Spleen (tissue), 11 donors: ENCODE results near the gene EDAR. TPM values are rescaled to one million over a fixed set of nuclear protein-coding genes. Genes with fewer than 3 reads are reported as not detected.

Source experiments
- DNase-seq: peaks from one replicate; pipeline ENCODE4 v3.0.0-alpha.2; 2020
- H3K27ac ChIP-seq, 8 donors: fragments of 200-600 bp; sonication (generic) in 7 of 8; 1 replicate in 4 of 8; 2 replicates in 4 of 8; pipeline versions ENCODE4 v1.5.0 to v1.8.0; 2016 to 2021; ENCODE audit warnings: inconsistent platforms in 4 of 8, mild to moderate bottlenecking in 4 of 8, moderate library complexity in 1 of 8
- H3K27me3 ChIP-seq, 7 donors: fragments of 200-600 bp; sonication (generic) in 6 of 7; replicated peaks in 1 of 7; 1 replicate in 4 of 7; 2 replicates in 3 of 7; pipeline versions ENCODE4 v1.5.0 to v1.8.0; 2016 to 2021; ENCODE audit warnings: inconsistent platforms in 3 of 7, mild to moderate bottlenecking in 1 of 7
- H3K36me3 ChIP-seq, 6 donors: fragments of 200-600 bp; sonication (generic) in 5 of 6; 1 replicate in 4 of 6; 2 replicates in 2 of 6; pipeline versions ENCODE4 v1.5.0 to v1.8.0; 2016 to 2021; ENCODE audit warnings: inconsistent platforms in 2 of 6
- H3K4me1 ChIP-seq, 6 donors: fragments of 200-600 bp; sonication (generic) in 5 of 6; 1 replicate in 3 of 6; 2 replicates in 3 of 6; pipeline versions ENCODE4 v1.5.0 to v1.8.0; 2016 to 2021; ENCODE audit warnings: inconsistent platforms in 3 of 6
- H3K4me3 ChIP-seq, 8 donors: fragments of 200-600 bp; sonication (generic) in 7 of 8; 1 replicate in 4 of 8; 2 replicates in 4 of 8; pipeline versions ENCODE4 v1.5.0 to v1.8.0; 2016 to 2021; ENCODE audit warnings: inconsistent platforms in 4 of 8, mild to moderate bottlenecking in 4 of 8, moderate library complexity in 2 of 8
- H3K9me3 ChIP-seq, 8 donors: fragments of 200-600 bp; sonication (generic) in 7 of 8; 1 replicate in 4 of 8; 2 replicates in 4 of 8; pipeline versions ENCODE4 v1.5.0 to v1.8.0; 2016 to 2021; ENCODE audit warnings: inconsistent platforms in 4 of 8
- CTCF ChIP-seq, 11 experiments: fragments of 200-600 bp in 7 of 11; fragments of 450-650 bp in 4 of 11; sonication (generic) in 4 of 11; IDR thresholded peaks in 8 of 11; conservative IDR thresholded peaks in 3 of 11; 1 replicate in 7 of 11; 2 replicates in 4 of 11; pipeline versions ENCODE4 v1.4.0 to v1.8.0; 2016 to 2021; ENCODE audit warnings: antibody characterized with exemption in 11 of 11, inconsistent platforms in 4 of 11, mild to moderate bottlenecking in 1 of 11
- POLR2A ChIP-seq, 3 donors: fragments of 450-650 bp; IDR thresholded peaks; one replicate each; pipeline ENCODE4 v1.5.1; 2017; ENCODE audit warnings: antibody characterized with exemption in 3 of 3, mild to moderate bottlenecking in 1 of 3
- POLR2AphosphoS5 ChIP-seq, 3 donors: sonication (generic); formaldehyde crosslinking; IDR thresholded peaks; one replicate each; pipeline ENCODE4 v1.5.1; 2017; ENCODE audit warnings: antibody characterized with exemption in 3 of 3
- WGBS, 5 donors: extraction: QIAGEN DNeasy Blood & Tissue Kit in 3 of 5; methylation state at CpG; one replicate each; pipeline versions ENCODE4 v1.1.5 to v1.1.7; 2013 to 2018; 5-methylcytosine and 5-hydroxymethylcytosine counted together
- intact Hi-C: fragments of 100-400 bp; cut with DNase I; formaldehyde crosslinking; loops from one replicate; pipeline ENCODE4 v1.15.0; 2023; ENCODE audit warnings: low total_unique reads
- polyA plus RNA-seq, 3 donors: library from polyadenylated mRNA; stranded (reverse); fragments of 200-250 nt; gene quantifications; one replicate each; pipeline ENCODE4 v1.2.1, GENCODE V29; 2013
- total RNA-seq, 7 donors: library from RNA; depleted of rRNA in 3 of 7; stranded (reverse); fragments of >200 nt in 3 of 7; fragmentation: NEBNext Ultra II Directional in 4 of 7; extraction: Animal tissue kit (Norgen Biotek cat#: 25700) in 4 of 7; gene quantifications; one replicate each; pipeline versions ENCODE4 v1.1.0 to v1.2.1, GENCODE V29; 2016 to 2021
- donor health status: healthy with polysubstance abuse.
- donor health status: DM: no; HTN: no; CAD: no; lungs with moderate emphysema.
- donor health status: DM: no; HTN: no; CAD: no.
- donor health status: Bipolar disorder and iron deficiency.
- donor health status: healthy.
- donor health status: DM: no; HTN: no; CAD: no.
- donor health status: DM: yes; HTN: yes; CAD: no.

Gene EDAR
- total and polyA plus RNA-seq, 10 donors: 0.02 to 0.67 (median 0.15) TPM; not detected in 2

- H3K4me1 ChIP-seq: no peaks in the 10 kb centered on the region
- no peak for TF ChIP-seq POLR2A (IDR thresholded peaks at IDR 0.05)
- no peak overlapping the region for H3K4me3 ChIP-seq
- WGBS, 5 donors: 80 to 87% (median 81%) methylated on average over 7 of the region's 7 CpGs
- intact Hi-C loops: no loop called here
- H3K9me3 ChIP-seq: no peaks in the 10 kb centered on the region
- no peak for DNase-seq
- H3K27me3 ChIP-seq: peaks cover 0 to 34% (median 6%) of the 10 kb centered on the region in 7 donors
- no peak overlapping the region for H3K27ac ChIP-seq
- no peaks in the 10 kb centered on the region for H3K36me3 ChIP-seq
Measured at GRCh38 chr2:108986916-108987510, 2.0 kb downstream of the EDAR start.

DNA sequence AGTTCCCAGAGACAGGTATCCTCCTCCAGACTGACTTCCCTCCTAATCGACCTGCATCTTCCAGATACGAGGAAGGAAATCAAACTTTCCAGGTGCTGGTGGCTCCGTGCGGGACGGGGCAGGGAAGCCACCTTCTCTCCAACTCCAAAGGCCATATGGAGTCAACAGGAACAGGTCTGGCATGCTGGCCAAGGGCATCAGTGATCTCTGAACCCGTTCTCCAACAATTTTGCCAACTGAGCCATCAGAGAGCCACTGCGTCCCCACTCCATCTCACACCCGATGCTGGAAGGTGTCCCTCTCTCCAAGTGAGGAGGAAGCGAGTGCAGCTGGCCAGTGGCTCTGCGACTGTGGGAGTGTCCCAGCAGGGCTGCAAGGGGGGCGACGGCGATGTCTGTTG, 5.4 kb downstream of the EDAR start:
- H3K27me3 ChIP-seq: peaks cover 0 to 35% (median under 1%) of the 10 kb centered on the region in 7 donors
- no peaks in the 10 kb centered on the region for H3K4me1 ChIP-seq
- H3K36me3 ChIP-seq: no peaks in the 10 kb centered on the region
- H3K27ac ChIP-seq: no peak overlapping the region
- TF ChIP-seq POLR2A (IDR thresholded peaks at IDR 0.05) (no peak), CTCF (IDR thresholded peaks at IDR 0.05 in 8 of 11, conservative IDR thresholded peaks at IDR 0.05 in 3 of 11) (no peak), POLR2AphosphoS5 (IDR thresholded peaks at IDR 0.05) (no peak)
- intact Hi-C loops: no loop called here
- no peak for DNase-seq
- WGBS, 5 donors: 72 to 87% (median 80%) methylated on average over 13 of the region's 13 CpGs
- no peaks in the 10 kb centered on the region for H3K9me3 ChIP-seq
- no peak overlapping the region for H3K4me3 ChIP-seq

DNA sequence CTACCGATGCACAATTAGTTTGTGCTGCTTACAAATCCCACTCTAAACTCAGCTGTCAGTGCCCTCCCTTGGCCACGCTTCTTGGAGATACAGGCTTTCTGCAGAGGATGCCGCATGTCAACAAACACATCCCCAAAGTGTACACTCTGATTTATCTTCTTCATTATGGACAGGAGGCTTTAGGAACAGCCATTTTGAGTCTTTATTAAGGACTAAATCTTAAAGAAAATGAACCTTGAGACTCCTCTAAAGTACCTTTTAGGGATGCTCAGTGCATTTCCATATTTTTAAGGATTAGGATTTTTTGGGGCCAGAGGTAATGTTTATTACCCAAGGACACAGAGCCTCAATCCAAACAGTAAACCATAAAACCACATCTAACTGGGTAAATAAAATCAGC, 6.0 kb downstream of the EDAR start:
- no peaks in the 10 kb centered on the region for H3K36me3 ChIP-seq
- TF ChIP-seq POLR2A (IDR thresholded peaks at IDR 0.05) (no peak), CTCF (IDR thresholded peaks at IDR 0.05 in 8 of 11, conservative IDR thresholded peaks at IDR 0.05 in 3 of 11) (no peak), POLR2AphosphoS5 (IDR thresholded peaks at IDR 0.05) (no peak)
- H3K27me3 ChIP-seq: peaks cover 0 to 30% (median 0%) of the 10 kb centered on the region in 7 donors
- no peaks in the 10 kb centered on the region for H3K9me3 ChIP-seq
- intact Hi-C loops: no loop called here
- H3K4me3 ChIP-seq: no peak overlapping the region
- 81 to 93% (median 87%) methylated on average over 3 of the region's 3 CpGs for WGBS, 5 donors
- no peaks in the 10 kb centered on the region for H3K4me1 ChIP-seq
- H3K27ac ChIP-seq: no peak overlapping the region
- DNase-seq: no peak

DNA sequence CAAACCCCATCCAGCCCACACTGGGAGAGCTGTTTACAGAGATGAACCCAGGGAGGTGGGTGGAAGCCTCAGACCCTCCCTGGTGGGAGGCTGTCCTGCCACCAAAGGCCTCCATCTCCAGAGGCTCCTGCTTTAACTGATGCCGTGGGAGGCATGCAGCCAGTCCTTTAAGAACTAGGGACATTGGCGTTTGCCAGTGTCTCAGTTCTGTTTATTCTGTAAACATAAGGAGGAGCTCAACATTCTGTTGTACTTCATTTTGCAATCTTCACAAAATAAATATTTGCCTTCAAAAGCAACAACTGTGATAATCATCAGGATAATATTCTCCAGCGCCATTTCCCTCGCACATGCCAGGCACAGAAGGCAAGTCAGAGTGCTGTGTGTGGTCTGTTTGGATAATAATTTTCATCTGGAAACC, 6.8 kb downstream of the EDAR start:
- no peaks in the 10 kb centered on the region for H3K4me1 ChIP-seq
- H3K27ac ChIP-seq: no peak overlapping the region
- TF ChIP-seq POLR2AphosphoS5 (IDR thresholded peaks at IDR 0.05) (no peak), POLR2A (IDR thresholded peaks at IDR 0.05) (no peak), CTCF (IDR thresholded peaks at IDR 0.05 in 8 of 11, conservative IDR thresholded peaks at IDR 0.05 in 3 of 11) (no peak)
- H3K27me3 ChIP-seq: peaks cover 0 to 22% (median 0%) of the 10 kb centered on the region in 7 donors
- H3K4me3 ChIP-seq: no peak overlapping the region
- intact Hi-C loops: no loop called here
- no peaks in the 10 kb centered on the region for H3K36me3 ChIP-seq
- DNase-seq: no peak
- 76 to 90% (median 88%) methylated on average over 4 of the region's 4 CpGs for WGBS, 5 donors
- no peaks in the 10 kb centered on the region for H3K9me3 ChIP-seq
